Activated naive CD4-positive, alpha-beta T cell treated with Interleukin-2 at 50 U/mL for 16 hours (primary cell): Measurements from ENCODE around the gene NAV2.

Experiments used
- DNase-seq: peaks from one replicate; pipeline ENCODE4 v3.0.0-alpha.2; 2020

NAV2 gene

GRCh38 chr11:19686234-19686633 is 26.4 kb upstream of the NAV2 start:
- no peak for DNase-seq

- no peak for DNase-seq
Measured at GRCh38 chr11:19687392-19687791, 25.2 kb upstream of the NAV2 start.

GRCh38 chr11:19689281-19690000 is 23.2 kb upstream of the NAV2 start:
- no peak for DNase-seq

GRCh38 chr11:19690885-19691284 is 21.8 kb upstream of the NAV2 start:
- DNase-seq, result no peak

DNA sequence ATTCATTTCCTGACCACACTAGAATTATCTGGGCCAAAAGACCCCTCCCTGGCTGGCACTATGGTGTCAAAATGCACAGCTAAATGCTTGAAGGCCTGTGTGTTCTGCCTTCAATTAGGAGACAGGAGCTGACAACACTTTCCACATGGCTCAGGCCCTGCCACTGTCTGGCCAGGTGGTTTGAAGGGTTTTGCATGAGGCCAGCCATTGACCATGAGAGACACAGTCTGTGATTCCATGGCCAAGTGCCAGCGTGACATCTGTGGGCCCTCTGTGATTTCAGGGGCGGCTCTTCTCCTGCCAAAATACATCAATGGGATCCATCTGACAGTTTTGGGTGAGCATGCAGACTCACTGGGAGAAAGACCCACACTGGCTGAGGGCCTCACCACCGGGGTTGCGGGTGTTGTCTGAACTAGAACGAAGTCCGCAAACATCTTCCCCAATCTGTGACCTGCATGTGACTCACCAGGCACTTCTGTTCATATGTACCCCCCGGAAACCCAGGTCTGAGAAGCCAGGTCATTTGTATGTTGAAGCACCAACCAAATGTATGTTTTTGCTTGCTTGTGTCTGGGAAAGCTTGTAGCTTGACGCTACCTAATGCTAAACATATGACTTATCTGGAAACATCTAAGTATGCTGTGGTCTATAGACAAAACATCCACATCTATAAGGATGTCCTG is 20.7 kb upstream of the NAV2 start:
- DNase-seq, result no peak

- no peak for DNase-seq
Measured at GRCh38 chr11:19693146-19693545, 19.5 kb upstream of the NAV2 start.

GRCh38 chr11:19694796-19695345 is 17.8 kb upstream of the NAV2 start:
- no peak for DNase-seq

DNA sequence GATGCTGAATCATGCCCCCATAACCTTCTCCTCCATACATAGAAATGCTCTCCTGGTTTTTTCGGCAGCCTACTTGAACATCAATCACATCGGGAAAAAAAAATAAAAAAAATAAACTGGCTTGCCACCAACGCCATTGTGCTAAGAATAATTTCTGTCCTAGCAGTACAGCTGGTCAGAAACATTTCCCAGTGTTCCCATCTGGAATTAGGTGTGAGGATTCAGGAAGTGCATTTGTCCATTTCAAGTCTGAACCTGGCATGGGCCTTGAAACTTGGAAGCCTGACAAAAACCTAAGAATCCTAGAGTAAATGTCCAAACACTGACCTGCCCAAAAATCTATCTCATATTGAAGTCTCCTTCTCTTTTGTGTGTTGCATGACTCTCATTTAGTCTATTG is 16.6 kb upstream of the NAV2 start:
- no peak for DNase-seq

DNA sequence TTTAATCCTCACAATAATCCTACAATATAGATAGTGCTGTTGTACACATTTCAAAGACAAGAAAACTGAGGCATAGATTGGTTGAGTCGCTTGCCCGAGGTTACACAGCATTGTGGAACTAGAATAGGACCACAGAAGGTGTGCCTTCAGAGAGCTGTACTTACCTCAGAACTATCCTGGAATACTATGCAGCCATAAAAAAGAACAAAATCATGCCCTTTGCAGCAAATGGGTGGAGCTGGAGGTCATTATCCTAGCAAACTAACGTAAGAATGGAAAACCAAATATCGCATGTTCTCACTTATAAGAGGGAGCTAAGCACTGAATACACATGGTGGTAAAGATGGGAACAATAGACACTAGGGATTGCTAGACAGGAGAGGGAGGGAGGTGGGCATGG is 15.7 kb upstream of the NAV2 start:
- no peak for DNase-seq

DNA sequence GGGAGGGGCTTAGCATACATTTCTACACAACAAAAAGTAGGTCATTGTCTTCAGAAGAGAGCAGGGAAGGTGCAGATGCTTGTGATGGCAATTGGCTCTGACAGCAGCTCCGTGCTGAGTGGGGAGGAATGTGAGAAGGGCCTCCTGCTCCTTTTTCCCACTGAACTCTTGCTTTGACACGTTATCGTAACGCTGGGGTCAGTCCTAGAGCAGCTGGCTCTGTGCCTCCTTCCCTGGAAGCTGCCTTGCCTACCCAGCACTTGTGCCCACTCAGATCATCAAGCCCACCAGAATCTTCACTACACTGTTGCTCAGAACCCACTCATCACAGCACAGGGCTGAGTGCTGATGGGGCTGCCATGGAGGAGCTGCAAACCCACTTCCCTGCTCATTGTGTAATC is 14.9 kb upstream of the NAV2 start:
- no peak for DNase-seq

DNA sequence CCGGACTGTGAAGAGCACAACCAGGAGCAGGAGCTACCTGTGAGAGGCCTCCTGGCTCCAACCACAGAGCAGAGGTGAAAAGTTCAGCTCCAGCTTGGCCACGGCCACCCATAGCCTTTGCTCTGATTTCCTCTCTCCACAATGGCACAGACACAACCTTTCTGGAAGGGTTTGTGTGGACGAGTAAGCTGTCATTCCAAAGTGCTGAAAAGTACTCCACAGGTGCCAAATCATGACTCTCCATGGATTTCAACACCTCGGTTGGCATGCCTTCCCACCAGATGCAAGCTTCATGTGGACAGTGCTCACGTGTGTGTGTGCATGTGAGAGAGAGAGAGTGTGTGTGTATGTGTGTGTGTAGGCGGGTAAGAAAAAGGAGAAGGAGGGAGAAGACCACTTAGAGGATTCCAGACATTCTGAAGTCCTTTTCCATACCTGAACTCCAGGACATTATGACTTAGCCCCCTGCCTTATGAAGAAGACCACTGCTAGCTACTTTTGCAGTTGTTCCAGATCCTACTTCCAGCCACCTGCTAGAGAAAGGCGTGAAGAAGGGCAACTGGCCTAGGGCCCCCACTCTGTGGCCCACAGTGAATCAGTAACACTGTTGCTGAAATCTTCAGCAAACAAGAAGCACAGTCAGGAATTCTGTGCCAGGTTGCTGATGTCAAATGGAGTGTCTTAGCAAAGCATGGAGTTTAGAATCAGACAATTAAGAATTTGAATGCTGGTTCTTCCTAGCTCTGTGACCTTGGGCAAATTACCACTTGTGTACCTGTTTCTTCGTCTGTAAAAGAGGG is 13.9 kb upstream of the NAV2 start:
- DNase-seq, result no peak

DNA sequence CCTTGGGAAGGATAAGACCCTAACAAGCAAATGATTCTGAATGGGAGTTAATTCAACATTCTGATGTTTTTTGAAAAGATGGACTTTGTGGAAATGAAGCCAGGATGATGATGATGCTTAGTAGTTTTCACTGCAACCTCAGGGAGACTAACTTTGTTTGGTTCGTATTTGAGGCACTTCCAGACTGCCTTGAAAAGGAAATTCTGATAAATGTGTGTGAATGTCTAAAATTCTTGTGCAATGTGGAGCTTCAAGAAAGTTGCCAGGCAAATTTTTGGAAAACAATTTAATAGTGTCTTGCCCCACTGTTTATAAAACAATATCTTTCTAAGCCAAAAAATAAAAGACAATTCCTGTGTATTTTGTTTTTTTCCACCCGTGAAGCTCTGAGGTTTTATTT is 11.2 kb upstream of the NAV2 start:
- DNase-seq, result no peak

- DNase-seq, result no peak
Measured at GRCh38 chr11:19702620-19703019, 10.0 kb upstream of the NAV2 start.

GRCh38 chr11:19703211-19703610 is 9.4 kb upstream of the NAV2 start:
- DNase-seq, result no peak

- DNase-seq, result no peak
Measured at GRCh38 chr11:19704213-19704612, 8.4 kb upstream of the NAV2 start.

GRCh38 chr11:19705936-19706335 is 6.7 kb upstream of the NAV2 start:
- DNase-seq, result no peak

DNA sequence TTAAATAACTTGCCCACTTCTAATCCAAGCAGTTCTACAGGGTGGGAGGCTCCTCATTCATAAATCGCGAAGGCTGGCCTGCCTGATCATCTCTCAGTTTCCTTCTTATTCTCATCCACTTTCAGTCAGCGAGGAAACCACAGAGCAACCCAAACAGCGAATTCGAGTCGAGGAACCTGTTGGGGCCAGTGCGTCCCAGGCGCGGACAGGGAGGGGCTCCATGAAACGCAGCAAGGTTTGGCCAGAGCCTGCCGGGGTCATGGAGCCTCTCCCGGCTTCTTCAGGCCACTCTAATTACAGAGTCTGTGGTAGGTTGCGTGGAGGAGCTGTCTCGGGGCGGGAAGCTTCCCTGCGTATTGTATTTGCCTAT is 741 bp upstream of the NAV2 start:
- DNase-seq, result peak; percentile 19

DNA sequence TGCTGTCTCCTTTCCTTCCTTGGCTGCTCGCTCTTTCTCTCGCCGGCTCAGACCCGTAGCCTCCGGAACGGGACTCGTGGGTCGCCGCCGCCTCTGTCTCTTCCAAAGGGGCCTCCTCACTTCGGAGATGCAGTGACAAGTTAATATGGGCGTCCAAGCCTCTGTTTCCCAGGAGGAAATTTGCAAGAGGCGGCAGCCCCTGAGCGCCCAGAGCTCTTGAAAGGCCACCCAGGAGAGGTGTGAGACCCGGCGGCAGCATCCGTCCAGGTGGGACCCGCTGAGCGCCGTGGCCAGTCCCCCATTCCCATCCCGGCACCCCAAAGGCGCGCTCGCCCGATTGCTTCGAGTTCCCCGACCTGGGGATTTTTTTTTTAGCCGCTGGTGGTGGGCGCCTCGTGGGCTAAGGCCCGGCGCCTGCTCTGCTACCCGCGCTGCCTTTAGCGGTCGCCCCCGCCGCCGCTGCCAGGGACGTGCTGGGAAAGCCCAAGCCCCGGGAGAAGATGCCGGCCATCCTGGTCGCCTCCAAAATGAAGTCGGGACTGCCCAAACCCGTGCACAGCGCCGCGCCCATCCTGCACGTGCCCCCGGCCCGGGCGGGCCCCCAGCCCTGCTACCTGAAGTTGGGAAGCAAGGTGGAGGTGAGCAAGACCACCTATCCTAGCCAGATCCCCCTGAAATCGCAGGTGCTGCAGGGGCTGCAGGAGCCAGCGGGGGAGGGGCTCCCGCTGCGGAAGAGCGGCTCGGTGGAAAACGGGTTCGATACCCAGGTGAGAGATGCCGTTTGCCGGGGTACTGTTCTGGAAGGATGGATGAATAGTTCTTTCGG is 772 bp downstream of the NAV2 start:
- no peak for DNase-seq

GRCh38 chr11:19714022-19714386 is 1.4 kb downstream of the NAV2 start:
- no peak for DNase-seq

- no peak for DNase-seq
Measured at GRCh38 chr11:19714387-19715363, 2.0 kb downstream of the NAV2 start.

GRCh38 chr11:19715373-19715772 is 2.7 kb downstream of the NAV2 start:
- no peak for DNase-seq

DNA sequence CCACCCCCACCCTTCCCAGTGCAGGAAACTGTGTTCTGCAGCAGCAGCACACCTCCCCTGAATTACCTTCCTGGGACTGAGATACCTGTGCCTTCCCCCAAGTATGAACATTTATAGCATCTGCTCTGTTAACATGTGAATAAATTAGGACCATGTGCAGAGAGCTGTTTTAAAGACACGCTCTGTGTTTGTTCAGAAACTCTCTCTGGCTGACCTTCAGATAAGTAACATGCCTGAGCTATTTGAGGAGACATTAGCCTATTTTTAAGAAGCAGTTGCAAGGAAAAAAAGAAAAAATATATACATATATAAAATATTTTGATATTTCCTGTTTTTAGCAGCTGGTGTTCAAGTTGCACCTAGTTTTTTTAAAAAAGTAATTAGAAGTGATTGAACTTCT is 5.4 kb downstream of the NAV2 start:
- DNase-seq, result no peak
